ENCODE measurements around the gene ATXN7L1. TPM values are rescaled to one million over a fixed set of nuclear protein-coding genes. Genes with fewer than 3 reads are reported as not detected.

Gene ATXN7L1
- total RNA-seq, 1 donor from 2014 or later, result 2.4 TPM

DNA sequence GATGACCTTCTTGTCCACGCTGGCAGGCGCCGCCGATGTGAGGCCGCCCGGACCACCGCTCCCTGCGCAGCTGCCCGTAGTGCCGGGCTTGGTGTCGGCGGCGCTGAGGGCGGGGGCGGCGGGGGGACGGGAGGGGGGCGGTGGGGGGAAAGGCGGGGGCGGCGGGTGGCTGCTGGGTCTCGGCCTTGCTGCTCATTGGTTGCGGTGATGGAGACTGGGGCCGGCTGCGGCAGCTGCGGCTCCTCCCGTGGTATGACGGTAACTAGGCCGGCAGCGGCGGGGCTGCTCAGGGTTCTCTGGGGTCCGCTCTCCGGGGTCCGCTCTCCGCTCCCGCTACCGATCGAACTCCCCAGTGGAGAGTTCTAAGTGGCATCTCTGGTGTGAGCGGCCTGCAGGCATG, 293.3 kb downstream of the ATXN7L1 start:
- DNase-seq (ENCODE audit: low read depth) (no peak), FAIRE-seq (no peak)
- TF ChIP-seq, protein P1, sequence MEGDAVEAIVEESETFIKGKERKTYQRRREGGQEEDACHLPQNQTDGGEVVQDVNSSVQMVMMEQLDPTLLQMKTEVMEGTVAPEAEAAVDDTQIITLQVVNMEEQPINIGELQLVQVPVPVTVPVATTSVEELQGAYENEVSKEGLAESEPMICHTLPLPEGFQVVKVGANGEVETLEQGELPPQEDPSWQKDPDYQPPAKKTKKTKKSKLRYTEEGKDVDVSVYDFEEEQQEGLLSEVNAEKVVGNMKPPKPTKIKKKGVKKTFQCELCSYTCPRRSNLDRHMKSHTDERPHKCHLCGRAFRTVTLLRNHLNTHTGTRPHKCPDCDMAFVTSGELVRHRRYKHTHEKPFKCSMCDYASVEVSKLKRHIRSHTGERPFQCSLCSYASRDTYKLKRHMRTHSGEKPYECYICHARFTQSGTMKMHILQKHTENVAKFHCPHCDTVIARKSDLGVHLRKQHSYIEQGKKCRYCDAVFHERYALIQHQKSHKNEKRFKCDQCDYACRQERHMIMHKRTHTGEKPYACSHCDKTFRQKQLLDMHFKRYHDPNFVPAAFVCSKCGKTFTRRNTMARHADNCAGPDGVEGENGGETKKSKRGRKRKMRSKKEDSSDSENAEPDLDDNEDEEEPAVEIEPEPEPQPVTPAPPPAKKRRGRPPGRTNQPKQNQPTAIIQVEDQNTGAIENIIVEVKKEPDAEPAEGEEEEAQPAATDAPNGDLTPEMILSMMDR (IDR thresholded peaks at IDR 0.05; ENCODE audit: insufficient read depth, low read length, severe bottlenecking), result no peak

DNA sequence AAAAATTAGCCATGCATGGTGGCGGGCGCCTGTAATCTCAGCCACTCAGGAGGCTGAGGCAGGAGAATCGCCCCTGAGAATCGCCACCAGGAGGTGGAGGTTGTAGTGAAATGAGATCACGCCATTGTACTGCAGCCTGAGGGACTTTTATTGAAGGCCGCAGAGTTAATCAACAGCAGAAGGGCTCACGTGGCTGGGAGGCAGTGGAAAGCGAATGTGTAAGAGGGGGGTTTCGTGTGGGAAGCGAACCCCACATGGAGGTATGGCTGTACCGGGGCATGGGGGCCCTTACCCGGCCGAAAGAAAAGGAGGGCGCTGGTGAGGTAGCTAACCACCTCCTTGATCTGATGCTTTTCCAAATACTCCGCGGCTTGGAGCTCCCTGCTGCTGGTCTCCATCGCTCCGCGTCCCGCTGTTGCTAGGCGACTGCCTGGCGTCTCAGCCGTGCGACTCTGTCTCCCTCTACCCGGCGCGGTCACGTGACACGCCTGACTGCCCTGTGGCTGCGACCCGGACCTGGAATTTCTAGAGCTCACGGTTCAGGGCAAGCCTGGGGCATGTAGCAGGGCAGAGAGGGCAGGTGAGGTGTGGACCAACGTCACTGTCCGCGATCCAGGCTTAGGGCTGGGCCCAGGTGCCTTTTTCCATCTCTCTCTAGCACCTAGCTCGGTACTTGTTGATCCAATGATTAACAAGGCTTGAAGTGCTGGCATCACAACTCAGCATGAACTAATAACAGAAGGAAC, 295.2 kb downstream of the ATXN7L1 start, which contains the start of gene EFCAB10:
EFCAB10 (minus strand) TSS at position 428 of the 746 bp plus-strand sequence; CDS start at position 398, 30 bp downstream.
- peak within 1 kb of the TSS; percentile 37 for H3K4me3 ChIP-seq (ENCODE audit: low read depth, low read length)
- H3K36me3 ChIP-seq (ENCODE audit: control insufficient read depth, insufficient read depth, low read length), result no peaks in the 10 kb centered on the region
- DNase-seq (ENCODE audit: low read depth) (peak; percentile 59), FAIRE-seq (no peak)
- TF ChIP-seq, protein P1 (IDR thresholded peaks at IDR 0.05; ENCODE audit: insufficient read depth, low read length, severe bottlenecking), result no peak
- no peaks in the 10 kb centered on the region for H3K27me3 ChIP-seq (ENCODE audit: control insufficient read depth, insufficient read depth, low read length)

More for the DNA sequence above, 293.3 kb downstream of the ATXN7L1 start:
- H3K4me3 ChIP-seq (ENCODE audit: low read depth, low read length), result no peak overlapping the region
- no peaks in the 10 kb centered on the region for H3K27me3 ChIP-seq (ENCODE audit: control insufficient read depth, insufficient read depth, low read length)
- no peaks in the 10 kb centered on the region for H3K36me3 ChIP-seq (ENCODE audit: control insufficient read depth, insufficient read depth, low read length)

DNA sequence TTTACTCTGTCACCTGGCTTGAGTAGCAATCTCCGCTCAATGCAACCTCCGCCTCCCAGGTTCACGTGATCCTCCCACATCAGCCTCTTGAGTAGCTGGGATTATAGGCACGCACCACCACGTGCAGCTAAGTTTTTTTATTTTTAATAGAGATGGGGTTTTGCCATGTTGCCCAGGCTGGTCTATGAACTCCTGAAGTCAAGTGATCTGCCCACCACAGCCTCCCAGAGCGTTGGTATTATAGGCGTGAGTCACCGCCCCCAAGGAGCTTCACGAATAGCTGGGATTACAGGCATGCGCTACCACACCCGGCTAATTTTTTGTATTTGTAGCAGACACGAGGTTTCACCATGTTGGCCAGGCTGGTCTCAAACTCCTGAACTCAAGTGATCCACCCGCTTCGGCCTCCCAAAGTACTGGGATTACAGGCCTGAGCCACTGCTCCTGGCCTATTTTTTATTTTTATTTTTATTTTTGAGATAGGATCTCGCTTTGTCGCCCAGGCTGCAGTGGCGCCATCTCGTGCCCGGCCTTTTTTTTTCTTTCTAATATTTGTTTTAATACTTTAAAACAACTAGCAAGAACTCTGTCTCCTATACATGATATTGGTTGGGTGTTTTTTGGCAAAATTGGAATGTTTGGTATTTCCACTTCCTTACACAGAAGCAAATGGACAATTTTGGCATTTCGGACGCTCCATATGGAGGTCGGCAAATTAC, 296.2 kb downstream of the ATXN7L1 start:
- TF ChIP-seq, protein P1 (IDR thresholded peaks at IDR 0.05; ENCODE audit: insufficient read depth, low read length, severe bottlenecking), result no peak
- no peak overlapping the region for H3K4me3 ChIP-seq (ENCODE audit: low read depth, low read length)
- no peaks in the 10 kb centered on the region for H3K27me3 ChIP-seq (ENCODE audit: control insufficient read depth, insufficient read depth, low read length)
- FAIRE-seq (no peak), DNase-seq (ENCODE audit: low read depth) (no peak)
- H3K36me3 ChIP-seq (ENCODE audit: control insufficient read depth, insufficient read depth, low read length), result no peaks in the 10 kb centered on the region

DNA sequence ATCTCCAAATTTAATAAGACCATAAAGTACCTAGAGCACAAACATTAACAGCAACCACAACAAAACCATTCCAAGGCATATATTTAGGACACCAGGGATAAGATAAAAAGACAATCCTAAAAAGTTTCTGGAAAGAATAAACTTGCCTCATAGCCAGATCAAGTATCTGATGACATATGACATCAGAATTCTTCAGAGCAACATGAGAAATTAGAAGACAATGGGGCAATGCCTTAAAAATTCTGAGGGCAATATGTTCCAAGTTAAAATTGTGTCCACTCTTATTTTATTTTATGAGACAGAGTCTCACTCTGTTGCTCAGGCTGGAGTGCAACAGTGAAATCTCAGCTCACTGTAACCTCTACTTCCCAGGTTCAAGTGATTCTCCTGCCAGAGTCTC, 297.9 kb downstream of the ATXN7L1 start:
- Histone ChIP-seq H3K4me3 (ENCODE audit: low read depth, low read length) (no peak overlapping the region), H3K36me3 (ENCODE audit: control insufficient read depth, insufficient read depth, low read length) (no peaks in the 10 kb centered on the region), H3K27me3 (ENCODE audit: control insufficient read depth, insufficient read depth, low read length) (no peaks in the 10 kb centered on the region)
- TF ChIP-seq, protein P1 (IDR thresholded peaks at IDR 0.05; ENCODE audit: insufficient read depth, low read length, severe bottlenecking), result no peak
- DNase-seq (ENCODE audit: low read depth), result no peak
- FAIRE-seq, result no peak

DNA sequence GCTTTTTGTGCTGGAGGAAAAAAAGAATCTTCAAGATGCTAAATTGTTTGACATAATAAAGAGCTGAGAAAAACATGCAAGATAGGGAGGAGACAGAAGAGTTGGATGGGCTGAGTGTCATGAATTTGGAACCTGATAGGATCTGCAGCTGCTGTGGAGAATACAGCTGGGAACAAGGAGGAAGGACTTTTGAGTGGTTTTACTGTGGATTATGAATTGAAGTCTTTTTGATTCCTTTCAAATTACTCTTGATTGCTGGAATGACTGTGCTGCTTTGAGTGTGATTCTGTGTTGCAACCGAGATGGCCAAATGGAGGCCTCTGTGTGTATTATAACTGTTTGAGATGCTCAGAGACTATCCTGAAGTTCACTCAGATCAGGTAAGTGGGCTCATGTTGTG, 299.1 kb downstream of the ATXN7L1 start:
- DNase-seq (ENCODE audit: low read depth) (no peak), FAIRE-seq (no peak)
- TF ChIP-seq, protein P1 (IDR thresholded peaks at IDR 0.05; ENCODE audit: insufficient read depth, low read length, severe bottlenecking), result no peak

More for the DNA sequence above, 299.1 kb downstream of the ATXN7L1 start:
- no peaks in the 10 kb centered on the region for H3K27me3 ChIP-seq (ENCODE audit: control insufficient read depth, insufficient read depth, low read length)
- H3K36me3 ChIP-seq (ENCODE audit: control insufficient read depth, insufficient read depth, low read length), result no peaks in the 10 kb centered on the region
- H3K4me3 ChIP-seq (ENCODE audit: low read depth, low read length), result no peak overlapping the region
